Bronchial epithelial cell (primary cell): Measurements from ENCODE around the gene TRIM6. TPM values are rescaled to one million over a fixed set of nuclear protein-coding genes. Genes with fewer than 3 reads are reported as not detected.

Experiments
- DNase-seq: peaks from one replicate; pipeline ENCODE4 v3.0.0-alpha.2; 2010; ENCODE audit warnings: low read depth
- FAIRE-seq: peaks from 2 replicates; lab custom pipeline; 2011; peaks lifted over from hg19 to GRCh38; lab: Jason Lieb, UNC
- H3K27me3 ChIP-seq: 2 replicates; pipeline ENCODE4 v1.5.1; 2011; ENCODE audit warnings: low read length; ENCODE audit not compliant: control insufficient read depth, insufficient read depth
- H3K36me3 ChIP-seq: 2 replicates; pipeline ENCODE4 v1.5.1; 2011; ENCODE audit warnings: low read length; ENCODE audit not compliant: control insufficient read depth, insufficient read depth
- H3K4me3 ChIP-seq: 2 replicates; pipeline ENCODE4 v1.5.1; 2011; ENCODE audit warnings: mild to moderate bottlenecking, low read depth, low read length, control low read depth
- CTCF ChIP-seq: IDR thresholded peaks from 2 replicates; pipeline ENCODE4 v1.5.1; 2011; ENCODE audit warnings: mild to moderate bottlenecking, moderate library complexity, low read length, control low read depth, inconsistent platforms; ENCODE audit not compliant: insufficient read depth, severe bottlenecking
- total RNA-seq: library from RNA; depleted of rRNA; stranded (reverse); fragments of >200 nt; gene quantifications from 2 replicates; pipeline ENCODE4 v1.2.1, GENCODE V29; 2014

The TRIM6 gene
- total RNA-seq, 1 donor from 2014 or later: 1.8 TPM

GRCh38 chr11:5605849-5606248 lies 9.4 kb downstream of the TRIM6 start:
- peak; percentile 16 for TF ChIP-seq CTCF
- FAIRE-seq: no peak
- DNase-seq: peak; percentile 85
- Histone ChIP-seq H3K36me3 (peaks cover 4% of the 10 kb centered on the region), H3K27me3 (no peaks in the 10 kb centered on the region), H3K4me3 (no peak overlapping the region)

GRCh38 chr11:5608808-5609207 lies 12.4 kb downstream of the TRIM6 start:
- no peaks in the 10 kb centered on the region for H3K27me3 ChIP-seq
- peaks cover 4% of the 10 kb centered on the region for H3K36me3 ChIP-seq
- no peak for TF ChIP-seq CTCF
- DNase-seq (no peak), FAIRE-seq (no peak)
- no peak overlapping the region for H3K4me3 ChIP-seq

- no peak overlapping the region for H3K4me3 ChIP-seq
- H3K36me3 ChIP-seq: no peaks in the 10 kb centered on the region
- DNase-seq (no peak), FAIRE-seq (no peak)
- H3K27me3 ChIP-seq: no peaks in the 10 kb centered on the region
- TF ChIP-seq CTCF: no peak
These were observed 14.0 kb downstream of the TRIM6 start for GRCh38 chr11:5610446-5610845.

- no peak for TF ChIP-seq CTCF
- no peaks in the 10 kb centered on the region for H3K27me3 ChIP-seq
- H3K36me3 ChIP-seq: no peaks in the 10 kb centered on the region
- H3K4me3 ChIP-seq: no peak overlapping the region
- DNase-seq (no peak), FAIRE-seq (no peak)
These were observed 15.2 kb downstream of the TRIM6 start for GRCh38 chr11:5611627-5612026.

GRCh38 chr11:5618807-5619206 lies 22.4 kb downstream of the TRIM6 start:
- DNase-seq (peak; percentile 95), FAIRE-seq (no peak)
- Histone ChIP-seq H3K27me3 (no peaks in the 10 kb centered on the region), H3K36me3 (no peaks in the 10 kb centered on the region), H3K4me3 (no peak overlapping the region)
- no peak for TF ChIP-seq CTCF
